Measurements from ENCODE around the gene ANKMY2.

Gene ANKMY2

GRCh38 chr7:16649196-16649595 is 3.6 kb upstream of the ANKMY2 start:
- Histone ChIP-seq H3F3A (ENCODE audit: low read depth) (no peaks in the 10 kb centered on the region), H3K36me3 (ENCODE audit: insufficient read depth, low read length) (no peaks in the 10 kb centered on the region), H3K9ac (ENCODE audit: low read depth, low read length, poor library complexity, severe bottlenecking) (peak overlapping the region; percentile 9), H3K9me2 (replicated peaks; ENCODE audit: low read depth, low read length) (no peaks in the 10 kb centered on the region), H3K9me3 (ENCODE audit: insufficient read depth, low read depth, low read length) (no peaks in the 10 kb centered on the region), H3K4me3 (ENCODE audit: low read length, poor library complexity, severe bottlenecking) (peak overlapping the region; percentile 84), H4K20me1 (ENCODE audit: insufficient read depth, low read length, poor library complexity, severe bottlenecking) (peaks cover 71% of the 10 kb centered on the region), H3K4me2 (ENCODE audit: low read depth, low read length, poor library complexity, severe bottlenecking) (peak overlapping the region; percentile 82), H2AFZ (ENCODE audit: low read length) (no peak overlapping the region), H3K27me3 (ENCODE audit: insufficient read depth, low read length, poor library complexity, severe bottlenecking) (no peaks in the 10 kb centered on the region), H3K79me2 (ENCODE audit: insufficient read depth, low read length) (peaks cover 86% of the 10 kb centered on the region), H3K4me1 (ENCODE audit: insufficient read depth, low read length, poor library complexity, severe bottlenecking) (peaks cover 65% of the 10 kb centered on the region)
- TF ChIP-seq EZH2phosphoT487 (IDR thresholded peaks at IDR 0.05; ENCODE audit: borderline replicate concordance), result no peak
- TF ChIP-seq CTCF (conservative IDR thresholded peaks at IDR 0.05; ENCODE audit: low read length), result no peak

GRCh38 chr7:16648551-16648950 is 3.0 kb upstream of the ANKMY2 start:
- H3K4me3 ChIP-seq (ENCODE audit: low read length, poor library complexity, severe bottlenecking), result peak overlapping the region; percentile 84
- H3K9ac ChIP-seq (ENCODE audit: low read depth, low read length, poor library complexity, severe bottlenecking), result peak overlapping the region; percentile 9
- no peak overlapping the region for H2AFZ ChIP-seq (ENCODE audit: low read length)
- H3K9me2 ChIP-seq (replicated peaks; ENCODE audit: low read depth, low read length), result no peaks in the 10 kb centered on the region
- no peaks in the 10 kb centered on the region for H3K9me3 ChIP-seq (ENCODE audit: insufficient read depth, low read depth, low read length)
- H3K4me1 ChIP-seq (ENCODE audit: insufficient read depth, low read length, poor library complexity, severe bottlenecking), result peaks cover 72% of the 10 kb centered on the region
- H3K4me2 ChIP-seq (ENCODE audit: low read depth, low read length, poor library complexity, severe bottlenecking), result peak overlapping the region; percentile 82
- no peak for TF ChIP-seq EZH2phosphoT487 (IDR thresholded peaks at IDR 0.05; ENCODE audit: borderline replicate concordance)
- no peak for TF ChIP-seq CTCF (conservative IDR thresholded peaks at IDR 0.05; ENCODE audit: low read length)
- no peaks in the 10 kb centered on the region for H3K36me3 ChIP-seq (ENCODE audit: insufficient read depth, low read length)
- H3K79me2 ChIP-seq (ENCODE audit: insufficient read depth, low read length), result peaks cover 88% of the 10 kb centered on the region
- no peaks in the 10 kb centered on the region for H3F3A ChIP-seq (ENCODE audit: low read depth)
- peaks cover 68% of the 10 kb centered on the region for H4K20me1 ChIP-seq (ENCODE audit: insufficient read depth, low read length, poor library complexity, severe bottlenecking)
- H3K27me3 ChIP-seq (ENCODE audit: insufficient read depth, low read length, poor library complexity, severe bottlenecking), result no peaks in the 10 kb centered on the region

GRCh38 chr7:16647435-16647960 is 1.9 kb upstream of the ANKMY2 start:
- peak overlapping the region; percentile 84 for H3K4me3 ChIP-seq (ENCODE audit: low read length, poor library complexity, severe bottlenecking)
- H3K4me1 ChIP-seq (ENCODE audit: insufficient read depth, low read length, poor library complexity, severe bottlenecking), result peaks cover 77% of the 10 kb centered on the region
- peak overlapping the region; percentile 85 for H3K9ac ChIP-seq (ENCODE audit: low read depth, low read length, poor library complexity, severe bottlenecking)

More at GRCh38 chr7:16647435-16647960, 1.9 kb upstream of the ANKMY2 start:
- no peaks in the 10 kb centered on the region for H3K9me2 ChIP-seq (replicated peaks; ENCODE audit: low read depth, low read length)
- H4K20me1 ChIP-seq (ENCODE audit: insufficient read depth, low read length, poor library complexity, severe bottlenecking), result peaks cover 68% of the 10 kb centered on the region
- no peaks in the 10 kb centered on the region for H3K27me3 ChIP-seq (ENCODE audit: insufficient read depth, low read length, poor library complexity, severe bottlenecking)
- H3K9me3 ChIP-seq (ENCODE audit: insufficient read depth, low read depth, low read length), result no peaks in the 10 kb centered on the region
- H2AFZ ChIP-seq (ENCODE audit: low read length), result no peak overlapping the region
- no peaks in the 10 kb centered on the region for H3F3A ChIP-seq (ENCODE audit: low read depth)
- TF ChIP-seq EZH2phosphoT487 (IDR thresholded peaks at IDR 0.05; ENCODE audit: borderline replicate concordance) (no peak), CTCF (conservative IDR thresholded peaks at IDR 0.05; ENCODE audit: low read length) (no peak)
- H3K4me2 ChIP-seq (ENCODE audit: low read depth, low read length, poor library complexity, severe bottlenecking), result peak overlapping the region; percentile 82
- H3K36me3 ChIP-seq (ENCODE audit: insufficient read depth, low read length), result no peaks in the 10 kb centered on the region
- peaks cover 88% of the 10 kb centered on the region for H3K79me2 ChIP-seq (ENCODE audit: insufficient read depth, low read length)
